IMR-90 (cell line): ENCODE measurements around the gene VSIR.

Experiments
- BHLHE40 ChIP-seq: fragments of 150-350 bp; IDR thresholded peaks from 2 replicates; pipeline ENCODE4 v1.6.1; 2016; ENCODE audit warnings: mild to moderate bottlenecking, low read depth, low read length
- CEBPB ChIP-seq: IDR thresholded peaks from 2 replicates; pipeline ENCODE4 v1.6.1; 2012; ENCODE audit warnings: low read depth, low read length, improper control_type of control experiment
- CHD1 ChIP-seq: IDR thresholded peaks from 2 replicates; pipeline ENCODE4 v1.6.1; 2012; ENCODE audit warnings: low read depth, low read length, improper control_type of control experiment
- MAFK ChIP-seq: IDR thresholded peaks from 2 replicates; pipeline ENCODE4 v1.6.1; 2012; ENCODE audit warnings: low read depth, low read length, improper control_type of control experiment
- MAZ ChIP-seq: IDR thresholded peaks from 2 replicates; pipeline ENCODE4 v1.6.1; 2012; ENCODE audit warnings: low read depth, mild to moderate bottlenecking, low read length, improper control_type of control experiment, moderate library complexity, borderline replicate concordance
- POLR2A ChIP-seq: IDR thresholded peaks from 2 replicates; pipeline ENCODE4 v1.6.1; 2012; ENCODE audit warnings: mild to moderate bottlenecking, low read depth, low read length
- RAD21 ChIP-seq: IDR thresholded peaks from 2 replicates; pipeline ENCODE4 v1.6.1; 2012; ENCODE audit warnings: low read length, improper control_type of control experiment
- RCOR1 ChIP-seq: IDR thresholded peaks from 2 replicates; pipeline ENCODE4 v1.6.1; 2012; ENCODE audit warnings: mild to moderate bottlenecking, low read length, improper control_type of control experiment; ENCODE audit not compliant: insufficient replicate concordance
- RFX5 ChIP-seq: IDR thresholded peaks from 2 replicates; pipeline ENCODE4 v1.8.0; 2012; ENCODE audit warnings: low read depth, mild to moderate bottlenecking, low read length, moderate library complexity
- SMC3 ChIP-seq: fragments of 150-350 bp; IDR thresholded peaks from 2 replicates; pipeline ENCODE4 v1.6.1; 2016; ENCODE audit warnings: low read depth, mild to moderate bottlenecking, antibody characterized with exemption, low read length, moderate library complexity
- USF2 ChIP-seq: fragments of 150-350 bp; IDR thresholded peaks from 2 replicates; pipeline ENCODE4 v1.6.1; 2017; ENCODE audit warnings: mild to moderate bottlenecking, antibody characterized with exemption, low read length, low read depth
- TF ChIP-seq, protein P1 (sequence below): conservative IDR thresholded peaks from 2 replicates; pipeline ENCODE4 v1.5.1; 2012; ENCODE audit warnings: mild to moderate bottlenecking, low read depth, low read length, improper control_type of control experiment
- TF ChIP-seq, protein P2 (sequence below): fragments of 150-350 bp; IDR thresholded peaks from 2 replicates; pipeline ENCODE4 v1.6.1; 2016; ENCODE audit warnings: low read depth, mild to moderate bottlenecking, low read length, moderate library complexity, borderline replicate concordance

DNA sequence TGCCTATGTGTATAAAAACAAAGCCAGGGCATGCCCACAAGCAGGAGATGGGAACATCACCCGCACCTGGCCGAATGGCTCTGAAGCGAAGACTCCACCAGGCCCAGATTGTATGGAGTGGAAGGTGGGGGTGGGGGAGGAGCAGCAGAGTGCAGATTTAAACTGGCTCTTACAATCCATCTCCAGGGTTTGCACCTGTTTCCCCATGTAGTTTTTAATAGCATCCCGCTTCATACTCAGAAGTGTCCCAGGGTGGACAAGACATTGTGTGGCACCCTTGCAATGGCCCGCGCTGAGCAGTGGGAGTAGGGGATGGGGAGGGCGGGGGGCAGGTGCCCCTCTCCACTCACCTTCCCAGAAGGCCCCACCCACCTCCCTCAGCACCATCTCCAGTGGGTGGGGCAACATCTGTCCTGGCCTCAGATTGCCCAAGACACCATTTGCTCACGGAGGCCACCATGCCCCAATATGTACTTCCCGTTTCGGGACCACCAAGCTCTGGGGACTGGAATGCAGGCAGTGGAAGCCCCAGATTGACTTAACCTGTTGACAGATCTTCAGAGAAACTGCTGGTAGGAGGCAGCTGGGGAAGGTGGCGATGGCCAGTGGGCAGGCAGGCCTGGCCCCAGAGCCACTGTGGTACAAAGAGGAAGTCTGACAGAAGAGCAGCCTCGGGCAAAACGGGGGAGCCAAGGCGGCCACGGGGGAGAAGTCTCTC, 23.0 kb downstream of the VSIR start:
- TF ChIP-seq, protein P1, sequence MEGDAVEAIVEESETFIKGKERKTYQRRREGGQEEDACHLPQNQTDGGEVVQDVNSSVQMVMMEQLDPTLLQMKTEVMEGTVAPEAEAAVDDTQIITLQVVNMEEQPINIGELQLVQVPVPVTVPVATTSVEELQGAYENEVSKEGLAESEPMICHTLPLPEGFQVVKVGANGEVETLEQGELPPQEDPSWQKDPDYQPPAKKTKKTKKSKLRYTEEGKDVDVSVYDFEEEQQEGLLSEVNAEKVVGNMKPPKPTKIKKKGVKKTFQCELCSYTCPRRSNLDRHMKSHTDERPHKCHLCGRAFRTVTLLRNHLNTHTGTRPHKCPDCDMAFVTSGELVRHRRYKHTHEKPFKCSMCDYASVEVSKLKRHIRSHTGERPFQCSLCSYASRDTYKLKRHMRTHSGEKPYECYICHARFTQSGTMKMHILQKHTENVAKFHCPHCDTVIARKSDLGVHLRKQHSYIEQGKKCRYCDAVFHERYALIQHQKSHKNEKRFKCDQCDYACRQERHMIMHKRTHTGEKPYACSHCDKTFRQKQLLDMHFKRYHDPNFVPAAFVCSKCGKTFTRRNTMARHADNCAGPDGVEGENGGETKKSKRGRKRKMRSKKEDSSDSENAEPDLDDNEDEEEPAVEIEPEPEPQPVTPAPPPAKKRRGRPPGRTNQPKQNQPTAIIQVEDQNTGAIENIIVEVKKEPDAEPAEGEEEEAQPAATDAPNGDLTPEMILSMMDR = no peak
- TF ChIP-seq POLR2A = no peak
- TF ChIP-seq, protein P2, sequence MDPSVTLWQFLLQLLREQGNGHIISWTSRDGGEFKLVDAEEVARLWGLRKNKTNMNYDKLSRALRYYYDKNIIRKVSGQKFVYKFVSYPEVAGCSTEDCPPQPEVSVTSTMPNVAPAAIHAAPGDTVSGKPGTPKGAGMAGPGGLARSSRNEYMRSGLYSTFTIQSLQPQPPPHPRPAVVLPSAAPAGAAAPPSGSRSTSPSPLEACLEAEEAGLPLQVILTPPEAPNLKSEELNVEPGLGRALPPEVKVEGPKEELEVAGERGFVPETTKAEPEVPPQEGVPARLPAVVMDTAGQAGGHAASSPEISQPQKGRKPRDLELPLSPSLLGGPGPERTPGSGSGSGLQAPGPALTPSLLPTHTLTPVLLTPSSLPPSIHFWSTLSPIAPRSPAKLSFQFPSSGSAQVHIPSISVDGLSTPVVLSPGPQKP = no peak
- TF ChIP-seq RCOR1 = no peak
- TF ChIP-seq RAD21 = no peak
- no peak for TF ChIP-seq BHLHE40
- no peak for TF ChIP-seq USF2
- no peak for TF ChIP-seq SMC3
- no peak for TF ChIP-seq CEBPB
- no peak for TF ChIP-seq MAZ
- TF ChIP-seq CHD1 = no peak
- TF ChIP-seq MAFK = no peak
- no peak for TF ChIP-seq RFX5
